SIG-M5 treated with dmso at 0.1 percent for 504 hours (cell line): Measurements from ENCODE around the gene ZNF304.
A peak's percentile ranks its signal among the peaks of the same experiment; 100 is the strongest.

ENCODE experiments used
- DNase-seq: peaks from one replicate; lab custom pipeline; 2025; ENCODE audit not compliant: unreplicated experiment; lab: John Stamatoyannopoulos, UW

Gene ZNF304

DNA sequence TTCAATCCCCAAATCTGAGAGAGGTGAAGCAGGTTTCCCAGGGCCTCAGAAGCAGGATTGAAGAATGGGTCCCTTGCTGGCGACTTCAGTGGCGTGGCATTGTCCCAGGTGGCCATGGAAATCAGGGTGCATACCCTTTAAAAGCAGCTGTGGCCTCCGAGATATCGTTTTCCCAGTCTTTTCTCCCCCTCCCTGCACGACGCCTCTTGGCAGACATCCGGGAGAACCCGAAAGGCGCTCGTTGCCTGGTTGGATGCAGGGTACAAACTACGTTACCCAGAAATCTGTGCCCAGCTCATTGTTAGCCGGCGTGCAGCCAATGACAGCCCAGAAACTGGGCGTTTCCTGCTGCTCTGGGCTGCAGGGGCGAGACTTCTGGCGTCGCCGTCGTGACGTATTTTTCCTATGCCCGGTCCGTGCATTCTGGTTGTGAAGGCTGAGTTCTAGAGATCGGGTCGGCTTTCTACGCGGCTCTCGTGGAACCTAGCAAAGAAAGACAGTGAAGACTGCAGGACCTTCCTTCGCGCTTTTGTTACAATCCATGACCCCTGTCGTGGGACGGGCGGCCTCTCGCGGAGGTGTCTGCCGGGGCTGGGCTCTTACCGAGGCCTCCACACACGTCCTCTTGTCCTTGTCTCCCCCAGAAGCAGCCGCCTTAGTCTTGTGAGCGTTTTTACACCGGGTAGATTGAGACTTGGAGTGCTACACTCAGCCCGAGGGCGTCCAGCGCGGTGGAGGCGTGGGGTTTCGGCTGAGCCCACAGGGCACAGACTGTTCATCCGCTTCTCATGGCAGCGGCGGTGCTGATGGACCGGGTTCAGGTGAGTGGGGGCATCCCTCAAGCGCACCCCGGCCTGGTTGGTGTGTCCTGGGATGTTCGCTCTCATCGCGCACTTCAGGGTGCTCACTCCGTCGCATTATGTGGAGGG, at the start of gene ZNF304:
Gene ZNF304 (plus strand): TSS at position 395 of the 929 bp plus-strand sequence. CDS start 394 bp downstream, at position 789.
- DNase-seq: peak; percentile 63

DNA sequence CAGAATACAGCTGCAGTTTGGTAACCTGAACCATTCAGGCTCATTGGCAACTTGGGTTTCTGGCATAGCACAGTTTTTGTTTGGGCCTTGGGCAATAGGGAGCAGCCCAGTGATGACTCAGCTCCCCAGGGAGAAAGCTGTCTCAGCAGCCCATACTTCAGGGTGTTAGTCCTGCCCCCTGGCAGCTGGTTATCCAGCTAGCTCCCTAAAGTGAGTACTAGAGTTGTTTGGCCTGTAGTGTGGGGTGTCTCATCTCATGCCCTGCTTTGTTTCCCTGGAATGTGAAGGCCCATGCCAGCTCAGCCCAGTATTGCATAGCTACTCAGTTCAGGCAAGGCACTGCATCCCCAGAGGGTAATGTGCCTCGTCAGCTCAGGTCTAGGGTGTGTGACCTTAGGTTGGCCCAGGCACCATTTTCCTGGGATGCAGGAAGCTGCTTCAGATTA, 49.0 kb upstream of the ZNF304 start:
- peak; percentile 10 for DNase-seq

DNA sequence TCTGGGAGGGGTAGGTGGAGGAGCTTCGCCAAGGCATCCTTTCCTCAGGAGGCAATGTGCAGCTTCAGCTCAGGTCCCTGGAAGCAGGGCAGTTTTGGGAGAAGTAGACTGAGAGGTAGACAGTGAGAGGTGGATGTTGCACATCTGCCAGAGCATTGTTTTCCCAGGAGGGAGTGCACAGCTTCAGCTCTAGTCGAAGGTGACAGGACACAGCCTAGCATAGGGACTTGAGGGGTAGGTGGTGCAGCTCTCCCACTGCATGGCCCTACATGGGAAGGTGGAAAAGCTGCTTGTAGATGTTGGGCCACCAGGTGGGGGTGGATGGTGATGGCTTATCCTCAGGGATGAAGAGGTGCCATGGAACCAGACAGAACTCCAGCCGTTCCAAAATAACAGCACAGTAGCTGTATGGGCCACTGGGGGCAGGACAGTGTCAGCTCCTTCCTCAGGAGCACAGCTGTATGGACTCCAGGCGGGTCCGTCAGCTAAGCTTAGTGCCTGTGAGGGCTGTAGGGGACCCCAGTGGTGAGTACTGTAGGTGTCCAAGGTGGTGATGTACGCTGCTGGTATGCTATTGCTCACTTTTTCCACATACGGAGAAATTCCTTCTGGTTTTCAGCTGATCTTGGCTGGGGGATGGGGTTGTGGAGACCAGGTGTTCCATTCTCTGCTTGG, 48.2 kb upstream of the ZNF304 start:
- no peak for DNase-seq

DNA sequence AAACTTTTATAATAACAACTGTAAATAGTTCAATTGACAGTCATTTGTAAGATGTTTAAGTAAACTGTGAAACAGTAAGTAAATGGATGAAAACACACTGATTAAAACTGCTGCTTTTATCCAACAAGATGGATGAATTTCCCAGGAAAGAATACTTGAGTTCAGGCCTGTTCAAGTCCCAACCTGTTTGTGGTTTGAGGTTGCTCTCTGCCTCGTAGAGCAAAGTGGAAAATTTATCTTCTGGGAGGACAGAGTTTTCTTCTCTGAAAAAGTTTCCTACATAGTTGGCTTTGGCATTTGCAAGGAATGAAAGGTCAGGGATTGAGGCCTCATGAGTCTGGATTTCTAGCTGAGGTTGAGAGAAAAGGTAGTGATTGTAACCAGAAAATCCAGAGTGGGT, 46.0 kb upstream of the ZNF304 start:
- DNase-seq: no peak

DNA sequence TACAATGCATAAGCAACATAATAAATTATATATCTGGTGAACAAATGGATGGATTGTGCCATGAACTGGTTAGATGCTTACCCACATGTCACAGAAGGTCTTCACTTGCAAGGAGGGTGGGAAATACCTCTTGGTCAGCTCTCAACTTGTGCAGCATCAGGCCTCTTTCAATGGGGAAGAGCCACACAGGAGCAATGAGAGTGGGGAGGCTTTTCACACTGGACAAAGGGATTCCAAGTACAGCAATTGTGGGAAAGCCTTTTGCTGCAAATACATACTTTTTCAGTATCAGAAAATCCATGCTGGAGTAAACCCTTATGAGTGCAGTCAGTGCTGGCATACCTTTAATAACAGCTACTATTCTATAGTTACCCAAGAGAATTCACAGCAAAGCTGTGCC, 42.6 kb upstream of the ZNF304 start:
- no peak for DNase-seq

DNA sequence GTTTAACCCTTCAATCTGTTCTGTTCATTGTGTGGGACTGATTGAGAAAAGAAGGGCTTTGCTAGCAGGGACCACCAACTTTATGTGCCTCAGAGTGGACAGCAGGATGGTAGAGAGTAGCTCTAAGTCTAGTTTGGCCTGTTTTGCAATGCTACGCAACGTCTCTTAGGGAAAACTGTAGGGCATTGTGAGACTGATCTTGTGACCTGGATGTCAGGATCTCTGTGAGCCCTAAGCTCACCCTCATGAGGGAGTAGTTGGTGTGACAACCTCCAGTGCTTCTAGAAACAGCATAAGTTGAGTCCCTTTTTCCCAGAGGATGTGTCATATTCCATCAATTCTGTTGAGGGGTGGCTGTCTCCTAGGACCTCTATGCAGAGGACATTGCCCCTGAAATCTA, 40.3 kb upstream of the ZNF304 start:
- DNase-seq: no peak

DNA sequence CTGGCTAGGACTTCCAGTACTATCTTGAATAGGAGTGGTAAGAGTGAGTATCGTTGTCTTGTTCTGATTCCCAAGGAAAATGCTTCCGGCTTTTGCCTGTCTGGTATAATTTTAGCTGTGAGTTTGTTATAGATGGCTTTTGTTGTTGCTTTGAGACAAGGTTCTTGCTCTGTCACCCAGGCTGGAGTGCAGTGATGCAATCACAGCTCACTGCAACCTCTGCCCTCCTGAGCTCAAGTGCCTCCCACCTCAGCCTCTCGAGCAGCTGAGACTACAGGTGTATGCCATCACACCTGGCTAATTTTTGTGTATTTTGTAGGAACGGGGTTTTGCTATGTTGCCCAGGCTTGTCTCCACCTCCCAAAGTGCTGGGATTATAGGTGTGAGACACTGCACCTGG, 36.9 kb upstream of the ZNF304 start:
- DNase-seq: no peak

DNA sequence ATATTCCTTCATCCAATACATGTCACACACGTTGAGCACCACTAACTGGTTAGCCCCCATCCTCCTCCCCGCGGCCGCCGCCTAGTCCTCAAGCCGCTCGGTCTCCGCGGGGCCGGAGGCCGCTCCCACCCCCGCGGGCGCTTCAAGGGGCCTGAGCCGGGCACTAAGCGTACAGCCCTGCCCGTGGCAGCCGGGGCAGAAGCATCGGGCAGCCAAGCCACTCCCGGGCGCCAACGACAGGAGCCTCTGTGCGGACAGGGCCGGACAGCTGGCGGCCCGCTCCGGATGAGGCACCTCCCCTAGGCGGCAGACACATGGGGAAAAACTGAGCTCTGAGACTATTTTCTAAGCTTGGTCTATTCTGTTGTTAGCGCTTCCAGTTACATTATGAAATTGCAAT, 33.6 kb upstream of the ZNF304 start:
- no peak for DNase-seq

DNA sequence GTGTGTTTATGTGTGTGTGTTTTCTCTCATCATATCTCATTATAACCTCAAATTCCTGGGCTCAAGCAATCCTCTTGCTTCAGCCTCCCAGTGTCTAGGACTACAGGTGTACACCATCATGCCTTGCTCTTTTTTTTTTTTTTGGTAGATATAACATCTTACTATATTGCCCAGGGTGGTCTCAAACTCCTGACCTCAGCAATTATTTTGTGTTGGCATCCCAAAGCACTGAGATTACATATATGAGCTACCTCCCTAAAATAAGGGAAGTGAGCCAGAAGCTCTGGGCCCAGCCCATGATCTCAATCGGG, 31.2 kb upstream of the ZNF304 start:
- DNase-seq: no peak

DNA sequence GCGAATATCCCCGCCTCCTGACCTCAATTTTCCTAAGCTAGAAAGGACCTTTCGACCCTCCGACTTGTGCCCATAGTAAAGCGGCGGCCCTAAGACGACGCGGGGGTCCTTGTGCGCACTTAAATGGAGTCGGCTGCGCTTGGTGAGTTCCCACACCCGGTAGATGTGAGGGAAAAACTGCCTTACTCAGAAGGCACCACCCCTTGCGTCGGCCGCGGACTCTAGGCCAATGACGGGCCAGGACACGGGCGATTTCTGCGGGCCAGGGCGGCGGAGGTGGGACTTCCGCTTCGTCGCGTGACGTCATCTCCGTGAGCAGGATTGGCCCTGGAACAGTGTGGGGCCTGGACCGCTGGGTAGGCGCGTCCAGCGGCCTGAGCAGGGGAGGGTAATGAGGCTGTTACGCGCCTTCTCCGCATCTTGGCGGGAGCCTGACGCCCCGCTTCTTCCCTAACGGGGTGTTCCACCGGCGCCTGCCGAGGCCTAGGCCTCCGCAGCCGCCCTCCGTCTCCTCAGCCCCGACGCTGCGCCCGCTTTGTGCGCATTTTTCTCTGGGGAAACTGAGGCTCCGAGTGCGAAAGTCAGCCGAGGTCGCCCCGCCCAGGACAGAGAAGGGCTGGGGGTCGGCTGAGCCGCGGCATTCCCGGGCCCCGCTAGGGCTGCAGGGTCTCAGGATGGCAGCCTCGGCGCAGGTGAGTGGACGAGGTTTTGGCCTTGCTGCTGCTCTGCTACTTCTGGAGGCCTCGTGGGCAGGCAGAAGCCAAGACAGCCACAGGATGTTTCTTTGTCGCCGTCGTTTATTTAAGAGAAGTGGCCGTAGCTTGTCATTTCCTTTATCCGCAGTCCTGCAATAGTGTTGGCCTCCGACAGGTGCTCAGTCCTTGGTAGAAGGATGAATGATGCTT, 30.6 kb upstream of the ZNF304 start, which contains the start of gene ZNF543:
Gene ZNF543 (plus strand): TSS at position 293 of the 905 bp plus-strand sequence. CDS start 382 bp downstream, at position 675.
- DNase-seq: peak; percentile 90

DNA sequence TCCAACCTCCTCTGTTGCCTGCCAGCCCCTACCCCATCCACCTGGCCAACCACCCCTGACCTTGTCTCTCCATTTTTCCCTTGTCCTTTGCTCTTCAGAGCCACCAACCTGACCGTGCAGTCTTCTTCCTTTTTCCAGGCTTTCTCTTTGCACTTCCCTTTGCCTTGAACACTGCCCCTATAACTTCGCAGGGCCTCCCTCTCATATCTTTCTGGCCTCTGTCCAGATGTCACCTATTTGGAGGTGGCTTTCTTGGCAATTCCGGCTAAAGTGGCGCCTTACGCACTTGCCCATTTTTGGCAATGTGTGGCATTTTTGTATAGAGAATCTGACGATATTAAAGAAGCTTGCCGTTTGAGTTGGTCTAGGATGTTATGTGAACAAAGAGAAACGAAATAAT, 30.0 kb upstream of the ZNF304 start:
- DNase-seq: no peak

DNA sequence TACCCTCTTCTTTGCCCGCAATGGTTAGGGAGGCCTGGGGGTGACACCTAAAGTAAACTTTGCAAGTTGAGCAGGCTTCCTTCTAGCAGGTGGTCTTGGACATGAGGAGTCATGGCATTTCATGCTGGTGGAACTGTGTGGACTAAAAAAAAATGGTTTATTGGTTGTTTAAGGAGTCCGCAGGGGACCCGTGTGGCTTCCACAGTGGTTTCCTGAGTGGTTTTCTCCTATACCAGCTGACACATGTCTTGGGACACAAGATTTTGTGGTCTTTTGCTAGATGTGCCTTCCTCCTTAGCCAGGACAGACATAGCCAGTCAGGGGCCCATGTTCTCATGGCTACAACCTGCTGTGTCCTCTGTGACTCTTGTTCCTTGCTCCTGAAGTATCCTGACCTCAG, 29.3 kb upstream of the ZNF304 start:
- no peak for DNase-seq

DNA sequence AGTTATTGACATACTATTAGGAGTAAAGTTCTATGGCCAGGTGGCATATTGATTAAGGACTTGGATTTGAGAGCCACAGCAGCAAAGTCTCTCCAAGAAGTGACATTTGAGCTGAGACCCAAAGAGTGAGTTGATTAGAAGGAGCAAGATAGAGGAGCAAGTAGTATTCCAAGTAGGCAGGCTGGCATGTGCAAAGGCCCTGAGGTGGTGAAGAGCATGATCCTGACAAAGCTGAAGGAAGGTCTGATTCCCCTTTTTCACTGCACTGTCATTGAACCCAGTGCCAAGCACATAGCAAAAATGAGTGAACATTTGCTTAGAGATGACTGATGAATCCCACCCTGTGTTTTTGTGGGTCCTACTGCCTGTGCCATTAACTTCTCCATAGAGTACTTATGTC, 26.1 kb upstream of the ZNF304 start:
- DNase-seq: no peak

DNA sequence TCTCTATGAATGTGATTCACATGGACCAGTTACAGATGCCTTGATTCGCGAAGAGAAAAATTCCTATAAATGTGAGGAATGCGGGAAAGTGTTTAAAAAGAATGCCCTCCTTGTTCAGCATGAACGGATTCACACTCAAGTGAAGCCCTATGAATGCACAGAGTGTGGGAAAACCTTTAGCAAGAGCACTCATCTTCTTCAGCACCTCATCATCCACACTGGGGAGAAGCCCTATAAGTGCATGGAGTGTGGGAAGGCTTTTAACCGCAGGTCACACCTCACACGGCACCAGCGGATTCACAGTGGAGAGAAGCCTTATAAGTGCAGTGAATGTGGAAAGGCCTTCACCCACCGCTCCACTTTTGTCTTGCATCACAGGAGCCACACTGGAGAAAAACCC, 23.1 kb upstream of the ZNF304 start:
- DNase-seq: no peak

DNA sequence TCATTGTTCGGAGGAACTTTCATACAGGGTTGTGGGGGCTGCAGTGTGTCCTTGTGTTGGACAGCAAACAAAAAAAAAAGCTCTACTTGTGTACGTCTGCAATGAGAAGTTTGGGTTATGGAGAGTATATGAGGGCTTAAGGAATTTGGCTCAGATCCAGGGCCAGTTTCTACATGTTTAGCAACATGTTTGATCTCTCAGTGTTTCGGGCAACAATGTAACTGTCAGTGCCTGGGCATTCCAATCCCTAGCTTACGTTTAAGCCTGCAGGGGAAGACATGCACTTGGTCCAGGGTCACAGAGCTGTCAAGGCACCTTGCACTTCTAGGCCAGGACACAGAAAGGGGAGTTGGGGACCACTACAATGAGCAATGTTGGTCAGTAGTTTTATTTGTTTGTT, 16.9 kb upstream of the ZNF304 start:
- no peak for DNase-seq

DNA sequence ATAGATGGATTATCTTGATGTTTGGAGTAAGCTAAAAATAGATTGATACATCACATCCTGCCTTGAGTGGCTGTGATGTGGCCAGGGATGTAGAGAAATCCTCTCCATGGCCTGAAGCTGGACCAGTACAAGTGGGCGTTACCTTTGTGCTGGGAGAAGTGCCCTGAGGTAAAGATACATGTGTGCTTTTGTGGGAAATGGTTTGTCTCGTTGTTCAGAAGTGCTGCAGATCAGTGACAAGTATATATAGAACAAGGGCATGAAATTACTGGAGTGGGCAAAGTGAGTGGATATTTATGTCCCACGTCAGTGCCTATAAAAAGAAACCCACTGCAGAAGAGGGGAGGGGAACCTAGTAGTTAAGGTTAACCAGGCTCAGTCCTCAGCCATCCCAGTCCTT, 12.2 kb upstream of the ZNF304 start:
- DNase-seq: no peak

DNA sequence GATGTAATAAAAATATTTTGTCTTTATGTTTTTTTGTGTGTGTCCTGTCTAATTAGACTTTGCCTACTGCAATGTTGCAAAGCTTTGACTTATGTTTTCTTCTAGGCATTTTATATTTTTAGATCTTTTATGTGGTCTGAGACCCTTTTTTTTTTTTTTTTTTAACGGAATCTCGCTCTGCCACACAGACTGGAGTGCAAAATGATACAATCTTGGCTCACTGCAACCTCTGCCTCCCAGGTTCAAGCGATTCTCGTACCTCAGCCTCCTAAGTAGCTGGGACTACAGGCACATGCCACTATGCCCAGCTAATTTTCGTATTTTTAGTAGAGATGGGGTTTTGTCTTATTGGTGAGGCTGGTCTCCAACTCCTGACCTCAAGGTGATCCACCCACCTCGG, 8.5 kb upstream of the ZNF304 start:
- DNase-seq: no peak

DNA sequence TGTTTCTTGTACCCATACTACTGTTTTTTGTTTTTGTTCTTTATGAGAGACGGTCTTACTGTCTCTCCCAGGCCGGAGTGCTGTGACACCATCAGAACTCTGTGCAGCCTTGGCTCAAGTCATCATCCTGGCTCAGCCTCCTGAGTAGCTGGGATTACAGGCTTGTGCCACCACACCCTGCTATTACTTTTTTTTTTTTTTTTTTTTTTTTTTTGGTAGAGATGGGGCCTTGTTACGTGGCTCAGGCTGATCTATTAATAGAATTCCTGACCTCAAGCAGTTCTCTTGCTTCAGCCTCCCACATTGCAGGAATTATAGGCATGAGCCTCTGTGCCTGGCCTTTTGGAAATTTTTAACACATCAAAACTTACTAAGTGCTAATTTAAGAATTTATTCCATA, 2.9 kb upstream of the ZNF304 start:
- DNase-seq: no peak

DNA sequence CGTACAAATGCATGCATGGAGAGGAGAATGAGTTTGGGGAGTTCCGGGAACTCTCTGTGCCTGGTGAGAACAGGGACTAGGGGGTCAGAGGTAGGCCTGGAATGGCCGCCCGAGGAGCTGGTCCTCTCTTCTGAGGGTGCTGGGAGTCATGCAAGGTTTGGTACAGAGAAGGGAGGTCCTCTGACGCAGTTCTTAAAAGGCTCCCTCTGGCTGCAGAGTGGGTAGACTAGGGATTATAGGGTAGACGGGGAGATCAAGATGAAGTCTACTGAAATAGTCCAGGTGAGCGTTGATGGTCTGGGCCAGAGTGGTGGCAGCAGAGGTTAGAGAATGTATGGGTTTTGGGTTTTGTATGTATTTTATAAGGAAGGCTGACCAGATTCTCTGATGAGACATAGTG, 796 bp downstream of the ZNF304 start:
- no peak for DNase-seq

DNA sequence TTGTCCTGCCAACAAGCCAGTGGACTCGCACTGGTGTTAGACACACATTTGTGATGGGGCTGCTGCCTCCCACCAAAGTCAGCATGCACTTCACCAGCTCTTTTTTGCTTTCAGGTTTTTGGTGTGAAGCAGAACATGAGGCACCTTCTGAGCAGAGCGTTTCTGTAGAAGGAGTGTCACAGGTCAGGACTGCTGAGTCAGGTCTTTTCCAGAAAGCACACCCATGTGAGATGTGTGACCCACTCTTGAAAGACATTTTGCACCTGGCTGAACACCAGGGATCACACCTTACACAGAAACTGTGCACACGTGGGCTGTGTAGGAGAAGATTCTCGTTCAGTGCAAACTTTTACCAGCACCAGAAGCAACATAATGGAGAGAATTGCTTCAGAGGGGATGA, 4.8 kb downstream of the ZNF304 start:
- no peak for DNase-seq

DNA sequence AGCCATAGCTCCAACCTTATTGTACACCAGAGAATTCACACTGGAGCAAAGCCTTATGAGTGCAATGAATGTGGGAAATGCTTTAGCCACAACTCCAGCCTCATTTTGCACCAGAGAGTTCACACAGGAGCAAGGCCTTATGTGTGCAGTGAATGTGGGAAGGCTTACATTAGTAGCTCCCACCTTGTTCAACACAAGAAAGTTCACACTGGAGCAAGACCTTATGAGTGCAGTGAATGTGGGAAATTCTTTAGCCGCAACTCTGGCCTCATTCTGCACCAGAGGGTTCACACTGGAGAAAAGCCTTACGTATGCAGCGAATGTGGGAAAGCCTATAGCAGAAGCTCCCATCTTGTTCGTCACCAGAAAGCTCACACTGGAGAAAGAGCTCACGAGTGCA, 6.3 kb downstream of the ZNF304 start:
- no peak for DNase-seq
